ENCODE results near the gene PIAS4. TPM values are rescaled to one million over a fixed set of nuclear protein-coding genes. Genes with fewer than 3 reads are reported as not detected.

PIAS4 gene
- total RNA-seq, 5 donors from 2014 or later (not counting 1 experiment from before 2014, with no cell fraction given) = 21.8 to 42.6 (median 31.4) TPM

DNA sequence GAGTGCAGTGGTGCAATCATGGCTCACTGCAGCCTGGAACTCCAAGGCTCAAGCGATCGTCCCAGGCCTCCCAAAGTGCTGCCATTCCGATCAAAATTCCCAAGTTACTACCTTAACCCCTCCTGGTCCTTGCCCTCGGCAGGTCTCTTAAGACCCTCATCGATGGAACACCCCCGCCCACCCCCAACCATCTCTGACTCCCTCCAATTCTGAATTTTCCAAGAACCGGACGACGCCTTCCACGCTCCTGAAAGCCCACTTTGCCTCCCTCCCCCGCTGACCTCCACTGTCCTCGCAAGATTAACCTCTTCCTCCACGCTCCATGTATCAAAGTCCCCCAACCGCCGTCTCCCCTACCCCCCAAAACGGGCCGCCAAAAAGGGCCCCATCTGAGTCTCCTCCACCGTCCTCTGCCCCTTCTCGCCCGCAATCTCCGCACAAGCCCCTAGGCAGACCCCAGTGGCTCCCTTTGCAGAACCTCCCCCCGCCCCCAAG is 37.2 kb upstream of the PIAS4 start:
- peak in 3 of 4 experiments; percentile 9 to 13 (median 13) for ATAC-seq (replicated peaks in 1 of 4)

GRCh38 chr19:3970808-3971598 is 36.5 kb upstream of the PIAS4 start, which contains the start of gene DAPK3:
TSS of gene DAPK3 (minus strand) at chr19:3971099. CDS start at chr19:3969735, 1,364 bp downstream.
- no peaks in the 10 kb centered on the region for H3K27me3 Mint-ChIP-seq
- DNase-seq (peak; percentile 71 to 92 (median 84)), ATAC-seq (replicated peaks in 1 of 4) (peak; percentile 87 to 97 (median 94))
- H3K9me3 Mint-ChIP-seq = no peaks in the 10 kb centered on the region
- peak within 1 kb of the TSS; percentile 82 to 88 (median 87) for H3K4me3 Mint-ChIP-seq
- peaks cover 0 to 35% of the 10 kb centered on the region in 2 donors for H3K36me3 ChIP-seq (ENCODE audit: control insufficient read depth in 2 of 2, extremely low read depth in 1 of 2, insufficient read depth in 1 of 2, low read length in 1 of 2)
- CTCF ChIA-PET = interaction anchor here in 1 of 2 donors (0.8 to 1.1 kb wide), 3 partner anchors 14 to 19 kb away, joined by 3 to 7 read pairs (median 3); partner anchors contain the start of gene EEF2
- H3K27ac ChIP-seq (ENCODE audit: low read length) = peak within 1 kb of the TSS; percentile 75
- no peaks in the 10 kb centered on the region for H3K9me3 ChIP-seq
- peak within 1 kb of the TSS; percentile 78 to 84 for H3K27ac Mint-ChIP-seq
- H3K4me1 ChIP-seq (ENCODE audit: control insufficient read depth in 1 of 2, extremely low read depth in 1 of 2, insufficient read depth in 2 of 2, low read length in 2 of 2) = peaks cover 4 to 33% of the 10 kb centered on the region in 2 experiments
- H3K36me3 Mint-ChIP-seq = peaks cover 6% of the 10 kb centered on the region
- no peaks in the 10 kb centered on the region for H3K27me3 ChIP-seq (replicated peaks in 1 of 2; ENCODE audit: control insufficient read depth in 2 of 2, extremely low read depth in 1 of 2, insufficient read depth in 2 of 2, low read length in 1 of 2)
- H3K4me3 ChIP-seq (ENCODE audit: control insufficient read depth in 1 of 2, extremely low read depth in 1 of 2, low read length in 1 of 2) = peak within 1 kb of the TSS; percentile 75 to 95
- H3K4me1 Mint-ChIP-seq = peaks cover 19 to 34% (median 28%) of the 10 kb centered on the region in 3 donors
- POLR2A ChIA-PET = interaction anchor here (0.6 to 1.5 kb wide), 2 partner anchors 14 to 17 kb away, joined by 4 to 5 read pairs; partner anchors contain the start of gene EEF2 (in 1 of the 2)
- under 1% methylated on average over 70 of the region's 73 CpGs for WGBS (ENCODE audit: insufficient coverage)

More for the DNA sequence above, 37.2 kb upstream of the PIAS4 start:
- Histone ChIP-seq H3K27me3 (replicated peaks in 1 of 2; ENCODE audit: control insufficient read depth in 2 of 2, extremely low read depth in 1 of 2, insufficient read depth in 2 of 2, low read length in 1 of 2) (no peaks in the 10 kb centered on the region), H3K36me3 (ENCODE audit: control insufficient read depth in 2 of 2, extremely low read depth in 1 of 2, insufficient read depth in 1 of 2, low read length in 1 of 2) (peaks cover under 1 to 33% of the 10 kb centered on the region in 2 donors), H3K27ac (ENCODE audit: low read length) (peak overlapping the region; percentile 75), H3K4me3 (ENCODE audit: control insufficient read depth in 1 of 2, extremely low read depth in 1 of 2, low read length in 1 of 2) (peak overlapping the region; percentile 75 to 95), H3K4me1 (ENCODE audit: control insufficient read depth in 1 of 2, extremely low read depth in 1 of 2, insufficient read depth in 2 of 2, low read length in 2 of 2) (peaks cover 4 to 33% of the 10 kb centered on the region in 2 experiments), H3K9me3 (no peaks in the 10 kb centered on the region)
- Mint-ChIP-seq H3K9me3 (no peaks in the 10 kb centered on the region), H3K4me1 (peaks cover 19 to 34% (median 30%) of the 10 kb centered on the region in 3 donors), H3K36me3 (peaks cover 6% of the 10 kb centered on the region), H3K27ac (peak overlapping the region; percentile 78 to 84), H3K27me3 (no peaks in the 10 kb centered on the region), H3K4me3 (peak overlapping the region; percentile 82 to 88 (median 87))
- WGBS (ENCODE audit: insufficient coverage) = 3% methylated on average over 21 of the region's 22 CpGs
- no peak for DNase-seq
- POLR2A ChIA-PET = interaction anchor here (0.5 to 1.5 kb wide), 2 partner anchors 17 to 18 kb away, joined by 3 to 5 read pairs; no protein-coding TSS in a partner anchor
- CTCF ChIA-PET = interaction anchor here in 1 of 2 donors (0.8 to 1.1 kb wide), 3 partner anchors 15 to 19 kb away, joined by 3 to 7 read pairs (median 3); partner anchors contain the start of gene EEF2

GRCh38 chr19:3975144-3975543 is 32.4 kb upstream of the PIAS4 start:
- WGBS (ENCODE audit: insufficient coverage) = 93% methylated on average over 4 of the region's 8 CpGs
- H3K4me3 Mint-ChIP-seq = no peak overlapping the region

GRCh38 chr19:3975637-3976087 is 31.9 kb upstream of the PIAS4 start:
- POLR2A ChIA-PET = interaction anchor here (0.6 kb wide), 2 partner anchors 32 to 353 kb away, joined by 3 to 5 read pairs; no protein-coding TSS in a partner anchor
- Histone ChIP-seq H3K9me3 (no peaks in the 10 kb centered on the region), H3K36me3 (ENCODE audit: control insufficient read depth in 2 of 2, extremely low read depth in 1 of 2, insufficient read depth in 1 of 2, low read length in 1 of 2) (peaks cover 34 to 54% of the 10 kb centered on the region in 2 donors), H3K4me1 (ENCODE audit: control insufficient read depth in 1 of 2, extremely low read depth in 1 of 2, insufficient read depth in 2 of 2, low read length in 2 of 2) (peaks cover 0 to 17% of the 10 kb centered on the region in 2 experiments), H3K27ac (ENCODE audit: low read length) (no peak overlapping the region), H3K27me3 (replicated peaks in 1 of 2; ENCODE audit: control insufficient read depth in 2 of 2, extremely low read depth in 1 of 2, insufficient read depth in 2 of 2, low read length in 1 of 2) (no peaks in the 10 kb centered on the region), H3K4me3 (ENCODE audit: control insufficient read depth in 1 of 2, extremely low read depth in 1 of 2, low read length in 1 of 2) (no peak overlapping the region)
- Mint-ChIP-seq H3K27me3 (no peaks in the 10 kb centered on the region), H3K27ac (no peak overlapping the region), H3K4me1 (peaks cover 10 to 13% (median 12%) of the 10 kb centered on the region in 3 donors), H3K9me3 (no peaks in the 10 kb centered on the region), H3K4me3 (no peak overlapping the region), H3K36me3 (peaks cover 20% of the 10 kb centered on the region)
- ATAC-seq (replicated peaks in 1 of 4) (peak in 1 of 4 experiments; percentile 4), DNase-seq (peak in 2 of 35 experiments; percentile 12 to 25)
- CTCF ChIA-PET = interaction anchor here in 1 of 2 donors (0.6 to 1.0 kb wide), 3 partner anchors 12 to 30 kb away, joined by 3 to 5 read pairs (median 3); no protein-coding TSS in a partner anchor
- WGBS (ENCODE audit: insufficient coverage) = 93% methylated on average over 14 of the region's 14 CpGs

More at GRCh38 chr19:3975144-3975543, 32.4 kb upstream of the PIAS4 start:
- H3K27ac Mint-ChIP-seq = no peak overlapping the region
- peaks cover 13 to 17% (median 15%) of the 10 kb centered on the region in 3 donors for H3K4me1 Mint-ChIP-seq
- peaks cover 20% of the 10 kb centered on the region for H3K36me3 Mint-ChIP-seq
- no peak overlapping the region for H3K4me3 ChIP-seq (ENCODE audit: control insufficient read depth in 1 of 2, extremely low read depth in 1 of 2, low read length in 1 of 2)
- H3K27me3 ChIP-seq (replicated peaks in 1 of 2; ENCODE audit: control insufficient read depth in 2 of 2, extremely low read depth in 1 of 2, insufficient read depth in 2 of 2, low read length in 1 of 2) = no peaks in the 10 kb centered on the region
- DNase-seq (no peak), ATAC-seq (replicated peaks in 1 of 4) (no peak)
- ChIA-PET CTCF (interaction anchor here in 1 of 2 donors (0.6 to 1.0 kb wide), 3 partner anchors 13 to 31 kb away, joined by 3 to 5 read pairs (median 3); no protein-coding TSS in a partner anchor), POLR2A (no interaction called here)
- H3K27ac ChIP-seq (ENCODE audit: low read length) = no peak overlapping the region
- no peaks in the 10 kb centered on the region for H3K9me3 ChIP-seq
- H3K36me3 ChIP-seq (ENCODE audit: control insufficient read depth in 2 of 2, extremely low read depth in 1 of 2, insufficient read depth in 1 of 2, low read length in 1 of 2) = peaks cover 29 to 49% of the 10 kb centered on the region in 2 donors
- no peaks in the 10 kb centered on the region for H3K27me3 Mint-ChIP-seq
- no peaks in the 10 kb centered on the region for H3K9me3 Mint-ChIP-seq
- peaks cover 1 to 22% of the 10 kb centered on the region in 2 experiments for H3K4me1 ChIP-seq (ENCODE audit: control insufficient read depth in 1 of 2, extremely low read depth in 1 of 2, insufficient read depth in 2 of 2, low read length in 2 of 2)

GRCh38 chr19:3976495-3977241 is 30.9 kb upstream of the PIAS4 start:
- no peak overlapping the region for H3K4me3 Mint-ChIP-seq
- peak in 2 of 4 experiments; percentile 1 to 2 for ATAC-seq (replicated peaks in 1 of 4)
- CTCF ChIA-PET = no interaction called here

More at GRCh38 chr19:3976495-3977241, 30.9 kb upstream of the PIAS4 start:
- Mint-ChIP-seq H3K4me1 (peaks cover 11 to 17% (median 11%) of the 10 kb centered on the region in 3 donors), H3K36me3 (peaks cover 24% of the 10 kb centered on the region), H3K27me3 (no peaks in the 10 kb centered on the region), H3K9me3 (no peaks in the 10 kb centered on the region), H3K27ac (no peak overlapping the region)
- Histone ChIP-seq H3K4me3 (ENCODE audit: control insufficient read depth in 1 of 2, extremely low read depth in 1 of 2, low read length in 1 of 2) (no peak overlapping the region), H3K9me3 (no peaks in the 10 kb centered on the region), H3K36me3 (ENCODE audit: control insufficient read depth in 2 of 2, extremely low read depth in 1 of 2, insufficient read depth in 1 of 2, low read length in 1 of 2) (peaks cover 44 to 64% of the 10 kb centered on the region in 2 donors), H3K4me1 (ENCODE audit: control insufficient read depth in 1 of 2, extremely low read depth in 1 of 2, insufficient read depth in 2 of 2, low read length in 2 of 2) (peaks cover 0 to 19% of the 10 kb centered on the region in 2 experiments), H3K27ac (ENCODE audit: low read length) (no peak overlapping the region), H3K27me3 (replicated peaks in 1 of 2; ENCODE audit: control insufficient read depth in 2 of 2, extremely low read depth in 1 of 2, insufficient read depth in 2 of 2, low read length in 1 of 2) (no peaks in the 10 kb centered on the region)
- peak in 1 of 35 experiments; percentile 23 for DNase-seq
- POLR2A ChIA-PET = no interaction called here
- 87% methylated on average over 27 of the region's 29 CpGs for WGBS (ENCODE audit: insufficient coverage)

Measured in T-cell (primary cell).